ENCODE measurements around the gene SLC22A23. TPM values are rescaled to one million over a fixed set of nuclear protein-coding genes. Genes with fewer than 3 reads are reported as not detected.
A peak's percentile ranks its signal among the peaks of the same experiment; 100 is the strongest.

SLC22A23 gene
- total and polyA plus RNA-seq, 2 experiments from 2014 or later: 2.4 to 7.3 TPM

DNA sequence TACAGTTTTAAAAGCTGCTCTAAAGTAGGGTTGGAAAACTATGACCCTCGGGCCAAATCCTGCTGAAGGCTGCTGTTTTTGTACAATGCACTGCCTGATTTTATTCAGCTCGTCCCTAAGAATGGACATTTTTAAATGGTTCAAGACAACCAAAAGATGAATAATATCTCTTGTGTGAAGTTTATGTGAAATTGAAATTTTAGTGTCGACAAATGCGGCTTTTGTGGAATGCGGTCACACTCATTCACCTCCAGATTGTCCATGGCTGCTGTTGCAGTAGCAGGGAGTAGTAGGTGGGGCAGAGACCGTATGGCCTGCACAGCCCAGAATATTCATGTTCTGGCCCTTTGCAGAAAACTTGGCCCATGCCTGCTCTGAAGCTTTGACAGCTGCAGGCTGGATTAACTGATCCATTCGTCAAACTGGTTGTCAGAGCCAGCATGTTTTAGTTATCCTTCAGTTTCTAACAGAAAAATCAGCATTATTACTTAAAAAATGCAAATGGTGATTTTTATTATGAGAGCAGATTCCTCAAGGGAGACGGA lies 106.5 kb downstream of the SLC22A23 start:
- peaks cover 2% of the 10 kb centered on the region; the same call in 1 of the 2 replicates for H3K4me1 ChIP-seq (ENCODE audit: insufficient read depth)
- TF ChIP-seq EZH2 (IDR thresholded peaks at IDR 0.05; ENCODE audit: insufficient read depth, poor library complexity, severe bottlenecking) (no peak), EZH2phosphoT487 (IDR thresholded peaks at IDR 0.05; ENCODE audit: insufficient read depth, low read depth) (no peak)
- no peaks in the 10 kb centered on the region for H3K9me2 ChIP-seq (ENCODE audit: insufficient read depth)
- H4K20me1 ChIP-seq (ENCODE audit: insufficient read depth): no peaks in the 10 kb centered on the region
- H3K9me3 ChIP-seq (ENCODE audit: low read depth): no peaks in the 10 kb centered on the region
- in situ Hi-C loops (cut with MboI): no loop called here
- 82 to 85% methylated on average over 8 of the region's 8 CpGs for WGBS, 2 experiments (ENCODE audit: low coverage in 1 of 2, low lambda C conversion rate in 2 of 2, missing lambda C conversion rate in 2 of 2)
- H3K79me2 ChIP-seq (ENCODE audit: insufficient read depth): no peaks in the 10 kb centered on the region; the same call in 1 of the 2 replicates
- H3K4me2 ChIP-seq (ENCODE audit: unreplicated experiment): no peak overlapping the region
- no peaks in the 10 kb centered on the region for H3K27me3 ChIP-seq (replicated peaks; ENCODE audit: insufficient read depth)
- no peak overlapping the region for H2AFZ ChIP-seq
- no peak for DNase-seq
- no peaks in the 10 kb centered on the region for H3K36me3 ChIP-seq (ENCODE audit: low read depth)
- no peak overlapping the region for H3K4me3 ChIP-seq
- H3K27ac ChIP-seq: no peak overlapping the region
- H3F3A ChIP-seq (ENCODE audit: insufficient read depth): peaks cover 7% of the 10 kb centered on the region
- no peak overlapping the region for H3K9ac ChIP-seq

DNA sequence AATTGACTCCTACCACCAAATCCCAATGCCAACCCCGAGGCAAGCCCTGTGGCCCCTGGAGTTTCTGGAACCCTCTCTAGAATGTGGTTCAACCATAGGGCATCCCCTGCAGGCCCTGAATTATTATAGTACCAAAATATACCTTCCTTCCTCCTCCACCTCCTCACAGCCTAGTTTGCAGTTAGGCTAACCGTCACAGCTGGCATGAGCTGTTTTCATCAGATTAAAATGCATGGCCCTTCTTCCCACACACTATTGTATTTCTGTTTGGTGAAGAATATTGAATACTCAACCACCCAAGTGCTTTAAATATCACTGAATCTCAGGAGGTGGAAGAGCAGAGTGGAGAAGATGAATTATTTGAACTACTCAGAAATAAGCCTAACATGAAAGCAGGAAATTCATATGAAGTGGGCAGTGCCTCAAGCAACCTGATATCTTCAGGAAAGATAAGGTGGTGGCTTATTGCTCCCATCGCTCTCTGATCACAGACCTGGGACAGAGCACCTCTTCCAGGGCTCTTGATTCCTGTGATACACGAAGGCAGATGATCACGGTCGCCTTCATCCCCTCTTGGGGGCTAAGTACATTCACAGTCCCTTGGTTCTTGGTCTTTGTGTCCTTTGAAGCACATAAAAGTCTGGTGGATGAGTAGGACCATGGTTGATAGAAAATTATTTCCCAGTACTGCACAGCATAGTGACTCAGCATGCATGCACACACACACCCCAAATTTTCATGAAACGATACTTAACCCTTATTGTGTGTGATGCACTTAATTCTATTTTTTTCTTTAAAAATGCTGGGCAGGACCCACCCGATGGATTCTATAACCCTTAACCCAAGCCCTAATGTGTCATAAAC lies 107.2 kb downstream of the SLC22A23 start:
- in situ Hi-C loops (cut with MboI): no loop called here
- H3K4me3 ChIP-seq: no peak overlapping the region
- TF ChIP-seq EZH2phosphoT487 (IDR thresholded peaks at IDR 0.05; ENCODE audit: insufficient read depth, low read depth) (no peak), EZH2 (IDR thresholded peaks at IDR 0.05; ENCODE audit: insufficient read depth, poor library complexity, severe bottlenecking) (no peak)
- H3K4me2 ChIP-seq (ENCODE audit: unreplicated experiment): no peak overlapping the region
- no peak overlapping the region for H2AFZ ChIP-seq
- H3K79me2 ChIP-seq (ENCODE audit: insufficient read depth): no peaks in the 10 kb centered on the region; the same call in 1 of the 2 replicates
- H3K9me3 ChIP-seq (ENCODE audit: low read depth): no peaks in the 10 kb centered on the region
- H3K9ac ChIP-seq: no peak overlapping the region
- H4K20me1 ChIP-seq (ENCODE audit: insufficient read depth): no peaks in the 10 kb centered on the region
- WGBS, 2 experiments (ENCODE audit: low coverage in 1 of 2, low lambda C conversion rate in 2 of 2, missing lambda C conversion rate in 2 of 2): 79 to 87% methylated on average over 8 of the region's 8 CpGs
- no peak overlapping the region for H3K27ac ChIP-seq
- DNase-seq: peak; percentile 19
- no peaks in the 10 kb centered on the region for H3K27me3 ChIP-seq (replicated peaks; ENCODE audit: insufficient read depth)
- no peaks in the 10 kb centered on the region for H3K36me3 ChIP-seq (ENCODE audit: low read depth)
- H3F3A ChIP-seq (ENCODE audit: insufficient read depth): no peaks in the 10 kb centered on the region; the same call in 1 of the 2 replicates
- no peaks in the 10 kb centered on the region for H3K4me1 ChIP-seq (ENCODE audit: insufficient read depth)
- no peaks in the 10 kb centered on the region for H3K9me2 ChIP-seq (ENCODE audit: insufficient read depth)

DNA sequence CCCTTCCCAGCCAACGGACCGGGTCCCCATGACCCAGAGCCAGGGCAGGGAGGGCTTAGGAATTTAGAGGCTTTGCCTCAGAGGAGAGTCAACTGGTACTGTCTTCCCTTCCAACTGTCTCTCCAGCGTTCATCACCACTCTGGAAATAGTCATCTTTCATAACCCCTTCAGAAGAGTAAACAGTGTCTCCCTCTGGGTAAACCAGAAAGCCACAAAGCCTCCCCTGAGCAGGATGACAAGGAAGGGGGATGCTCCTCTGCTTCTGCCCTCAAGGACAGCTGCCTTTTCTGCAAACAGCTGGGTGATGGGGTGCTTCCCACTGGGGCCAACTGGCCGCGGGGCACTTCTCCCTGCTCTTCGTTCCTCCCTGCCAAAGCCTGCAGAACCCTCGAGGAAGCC lies 108.0 kb downstream of the SLC22A23 start:
- 91 to 92% methylated on average over 6 to 7 of the region's 7 CpGs for WGBS, 2 experiments (ENCODE audit: low coverage in 1 of 2, low lambda C conversion rate in 2 of 2, missing lambda C conversion rate in 2 of 2)

DNA sequence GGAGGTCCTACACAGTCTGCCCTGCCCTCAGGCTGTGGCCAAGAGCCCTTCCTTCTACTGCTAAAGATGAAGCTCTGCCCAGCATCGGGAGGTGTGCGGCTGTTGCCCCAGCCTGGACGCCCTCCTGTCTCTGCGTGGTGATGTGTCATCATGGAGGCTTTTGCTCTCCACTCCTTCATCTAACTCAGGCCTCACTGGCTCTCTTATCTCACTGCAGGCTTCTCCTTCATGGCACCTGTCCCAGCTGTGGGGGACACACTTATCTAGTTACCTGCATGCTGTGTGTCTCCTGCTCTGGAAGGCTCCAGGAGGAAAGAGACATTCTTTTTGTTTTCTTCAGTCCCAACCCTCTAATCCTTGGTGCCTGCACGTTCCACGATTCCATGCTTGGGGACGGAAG lies 109.0 kb downstream of the SLC22A23 start:
- in situ Hi-C loops (cut with MboI): no loop called here
- Histone ChIP-seq H3K4me3 (no peak overlapping the region), H3K27ac (no peak overlapping the region), H3F3A (ENCODE audit: insufficient read depth) (no peaks in the 10 kb centered on the region), H3K4me2 (ENCODE audit: unreplicated experiment) (no peak overlapping the region), H3K36me3 (ENCODE audit: low read depth) (no peaks in the 10 kb centered on the region), H3K79me2 (ENCODE audit: insufficient read depth) (peaks cover 6% of the 10 kb centered on the region; the same call in 1 of the 2 replicates), H3K9me2 (ENCODE audit: insufficient read depth) (no peaks in the 10 kb centered on the region), H3K9me3 (ENCODE audit: low read depth) (no peaks in the 10 kb centered on the region), H3K27me3 (replicated peaks; ENCODE audit: insufficient read depth) (no peaks in the 10 kb centered on the region), H3K9ac (no peak overlapping the region), H2AFZ (no peak overlapping the region), H4K20me1 (ENCODE audit: insufficient read depth) (no peaks in the 10 kb centered on the region), H3K4me1 (ENCODE audit: insufficient read depth) (no peaks in the 10 kb centered on the region)
- TF ChIP-seq EZH2 (IDR thresholded peaks at IDR 0.05; ENCODE audit: insufficient read depth, poor library complexity, severe bottlenecking) (no peak), EZH2phosphoT487 (IDR thresholded peaks at IDR 0.05; ENCODE audit: insufficient read depth, low read depth) (no peak)
- DNase-seq: no peak
- WGBS, 2 experiments (ENCODE audit: low coverage in 1 of 2, low lambda C conversion rate in 2 of 2, missing lambda C conversion rate in 2 of 2): 95 to 99% methylated on average over 7 of the region's 7 CpGs

More for the DNA sequence above, 108.0 kb downstream of the SLC22A23 start:
- no peak overlapping the region for H3K4me3 ChIP-seq
- H3K9me2 ChIP-seq (ENCODE audit: insufficient read depth): no peaks in the 10 kb centered on the region
- H3K9ac ChIP-seq: no peak overlapping the region
- no peak for TF ChIP-seq EZH2phosphoT487 (IDR thresholded peaks at IDR 0.05; ENCODE audit: insufficient read depth, low read depth)
- no peak for TF ChIP-seq EZH2 (IDR thresholded peaks at IDR 0.05; ENCODE audit: insufficient read depth, poor library complexity, severe bottlenecking)
- H3K4me2 ChIP-seq (ENCODE audit: unreplicated experiment): no peak overlapping the region
- H3K79me2 ChIP-seq (ENCODE audit: insufficient read depth): peaks cover 5% of the 10 kb centered on the region; the same call in 1 of the 2 replicates
- in situ Hi-C loops (cut with MboI): no loop called here
- no peaks in the 10 kb centered on the region for H4K20me1 ChIP-seq (ENCODE audit: insufficient read depth)
- no peaks in the 10 kb centered on the region for H3K27me3 ChIP-seq (replicated peaks; ENCODE audit: insufficient read depth)
- H3K36me3 ChIP-seq (ENCODE audit: low read depth): no peaks in the 10 kb centered on the region
- H2AFZ ChIP-seq: no peak overlapping the region
- no peak overlapping the region for H3K27ac ChIP-seq
- H3K4me1 ChIP-seq (ENCODE audit: insufficient read depth): no peaks in the 10 kb centered on the region
- DNase-seq: no peak
- no peaks in the 10 kb centered on the region for H3F3A ChIP-seq (ENCODE audit: insufficient read depth)
- H3K9me3 ChIP-seq (ENCODE audit: low read depth): no peaks in the 10 kb centered on the region
